GM21619 (cell line): Measurements from ENCODE around the gene ZNF419.
"Not testable (repeated sequence)": the region's sequence is repeated elsewhere in the genome, so short reads cannot be mapped to it uniquely, and the experiment has no call there.

Experiments
- ATAC-seq: cut with Tn5 transposase; IDR thresholded peaks from one replicate; pipeline ENCODE4 v1.9.1; 2021; ENCODE audit not compliant: unreplicated experiment

ZNF419 gene

DNA sequence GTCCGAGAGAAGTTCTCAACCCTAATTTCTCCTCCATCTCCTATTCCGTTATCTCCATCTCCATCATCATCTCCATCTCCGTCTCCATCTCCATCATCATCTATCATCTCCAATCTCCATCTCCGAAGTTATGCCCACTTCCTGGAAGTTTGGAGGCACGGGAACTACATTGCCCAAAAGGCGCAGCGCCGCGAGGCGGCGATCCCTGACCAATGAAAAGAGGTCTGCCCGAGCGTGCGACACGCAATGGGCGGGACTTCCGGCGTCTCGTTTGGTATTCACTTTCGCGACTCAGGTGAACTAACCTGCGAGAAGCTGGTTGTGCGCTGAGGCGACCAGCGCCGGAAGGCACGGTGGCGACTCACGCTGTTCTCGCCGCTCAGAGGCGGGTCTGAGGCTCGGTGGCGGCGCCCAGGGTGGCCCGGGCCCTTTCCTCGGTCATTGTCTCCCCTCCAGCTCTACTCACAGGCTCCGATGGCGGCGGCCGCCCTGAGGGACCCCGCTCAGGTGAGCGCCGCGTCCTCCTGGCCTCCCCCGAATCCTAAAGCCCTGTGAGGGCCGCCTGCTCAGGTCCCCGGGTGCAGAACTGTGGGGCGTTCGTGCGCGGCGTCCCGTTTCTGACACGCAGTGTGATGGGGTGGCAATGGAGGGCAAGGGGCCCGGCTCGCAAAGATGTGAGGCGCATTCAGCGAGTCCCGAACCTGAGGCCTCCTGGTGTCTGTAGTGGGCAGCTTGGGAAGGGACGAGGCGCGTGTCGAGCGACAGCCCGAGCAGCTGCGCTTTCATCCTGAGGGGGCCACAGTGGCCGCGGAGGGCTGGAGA is at the start of gene ZNF419:
Gene ZNF419 (plus strand): TSS at position 274 of the 822 bp plus-strand sequence. CDS start 201 bp downstream, at position 475.
- peak; percentile 96 for ATAC-seq

DNA sequence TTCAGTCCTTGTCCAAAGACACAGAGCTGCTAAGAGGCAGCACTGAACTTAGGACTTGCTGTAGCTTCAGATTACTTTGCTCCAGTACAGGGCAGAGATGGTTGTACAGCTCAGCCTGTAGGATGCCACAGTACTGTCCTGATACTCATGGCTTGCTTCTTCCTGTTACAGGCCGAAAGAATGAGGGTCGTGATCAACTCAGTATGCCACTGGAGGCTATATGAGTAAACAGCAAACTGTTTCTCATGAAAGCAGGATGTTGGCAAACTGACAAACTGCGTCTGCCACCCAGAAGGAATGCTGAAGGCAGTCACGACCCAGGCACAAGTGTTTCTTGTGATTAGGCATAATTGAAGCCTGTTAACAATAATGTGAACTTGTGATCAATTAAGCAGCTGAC is 49.6 kb upstream of the ZNF419 start:
- no peak for ATAC-seq

DNA sequence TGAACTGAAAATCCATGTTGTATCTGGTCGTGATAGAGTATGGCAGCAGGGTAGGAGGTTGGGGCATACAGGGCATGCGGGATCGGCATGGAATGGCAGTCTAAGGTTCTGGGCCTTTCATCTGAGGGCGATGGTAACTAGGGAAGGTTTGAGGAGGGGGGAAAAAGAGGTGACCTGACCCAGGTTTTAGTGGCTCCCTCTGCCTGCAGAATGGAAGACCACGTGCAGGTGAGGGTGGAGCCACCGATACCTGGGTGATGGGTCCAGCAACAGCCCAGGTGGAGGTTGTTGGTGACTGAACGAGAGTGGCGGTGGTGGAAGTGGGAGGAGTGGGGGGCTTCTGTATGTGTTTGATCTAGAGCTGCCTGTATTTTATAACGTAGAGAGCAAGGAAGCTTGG is 48.6 kb upstream of the ZNF419 start:
- ATAC-seq: no peak

DNA sequence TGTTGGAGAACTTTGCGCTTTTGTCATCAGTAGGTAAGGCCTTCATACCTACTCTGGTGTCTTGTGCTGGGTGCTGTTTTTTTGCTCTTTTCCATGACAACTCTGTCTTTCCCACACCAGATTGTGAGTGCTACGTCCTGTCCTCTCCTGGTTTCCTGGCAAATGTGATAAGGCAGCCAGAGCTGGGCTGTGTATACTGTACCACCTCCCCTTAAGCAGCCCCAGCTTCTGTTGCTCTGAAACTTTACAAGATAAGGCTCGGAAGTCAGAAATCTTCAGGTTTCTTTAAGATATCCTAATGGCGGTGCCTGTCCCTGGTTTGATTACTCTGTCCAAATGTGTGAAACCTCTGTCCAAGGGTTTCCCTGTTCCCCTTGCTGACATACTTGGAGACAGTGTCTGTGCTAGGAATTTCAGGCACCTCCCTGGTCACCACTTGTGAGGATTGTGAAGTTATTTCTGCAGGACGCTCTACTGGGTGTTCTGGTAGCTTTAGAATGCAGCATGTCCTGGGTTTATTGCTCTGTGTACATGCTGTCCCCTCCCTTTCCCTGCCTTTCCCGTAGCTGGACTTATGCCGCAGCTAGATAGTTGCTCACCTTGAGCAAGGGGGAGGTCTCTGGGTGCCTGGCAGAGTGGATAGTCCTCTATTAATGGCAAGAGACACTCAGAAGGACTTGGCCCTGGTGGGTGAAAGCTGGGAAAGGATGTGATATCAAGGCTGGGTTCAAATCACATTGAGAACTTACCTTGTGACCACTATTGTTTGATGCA is 45.4 kb upstream of the ZNF419 start:
- no peak for ATAC-seq

DNA sequence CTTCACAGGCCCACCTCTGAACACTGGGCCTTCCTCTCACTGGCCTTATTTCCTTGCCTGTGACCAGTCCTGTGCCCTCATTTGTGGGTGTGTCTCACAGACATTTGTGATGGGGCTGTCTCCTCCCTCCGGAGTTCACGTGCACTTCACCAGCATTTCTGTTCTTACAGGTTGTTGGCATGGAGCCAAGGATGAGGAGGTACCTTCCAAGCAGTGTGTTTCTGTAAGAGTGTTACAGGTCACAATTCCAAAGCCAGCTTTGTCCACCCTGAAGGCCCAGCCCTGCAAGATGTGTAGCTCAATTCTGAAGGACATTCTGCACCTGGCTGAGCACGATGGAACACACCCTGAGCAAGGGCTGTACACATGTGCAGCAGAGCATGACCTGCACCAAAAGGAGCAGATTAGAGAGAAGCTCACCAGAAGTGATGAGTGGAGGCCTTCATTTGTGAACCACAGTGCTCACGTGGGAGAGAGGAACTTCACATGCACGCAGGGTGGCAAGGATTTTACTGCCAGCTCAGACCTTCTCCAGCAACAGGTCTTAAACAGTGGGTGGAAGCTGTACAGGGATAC is 44.3 kb upstream of the ZNF419 start:
- no peak for ATAC-seq

DNA sequence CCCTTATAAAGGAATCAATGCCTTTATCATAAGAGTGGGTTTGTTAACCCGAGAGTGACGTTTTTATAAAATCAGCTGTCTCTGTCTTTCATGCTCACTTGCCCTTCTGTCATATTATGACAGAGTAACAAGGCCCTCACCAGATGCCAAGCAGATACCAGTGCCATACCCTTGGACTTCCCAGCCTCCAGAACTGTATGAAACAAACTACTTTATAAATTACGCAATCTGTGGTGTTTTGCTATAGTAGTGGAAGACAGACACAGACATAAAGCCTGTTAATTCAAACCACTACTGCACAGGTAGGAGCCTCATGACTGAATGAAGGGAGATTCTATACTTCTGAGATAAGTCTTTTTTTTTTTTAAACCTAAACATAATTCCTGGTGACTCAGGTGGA is 35.2 kb upstream of the ZNF419 start:
- ATAC-seq: no peak

DNA sequence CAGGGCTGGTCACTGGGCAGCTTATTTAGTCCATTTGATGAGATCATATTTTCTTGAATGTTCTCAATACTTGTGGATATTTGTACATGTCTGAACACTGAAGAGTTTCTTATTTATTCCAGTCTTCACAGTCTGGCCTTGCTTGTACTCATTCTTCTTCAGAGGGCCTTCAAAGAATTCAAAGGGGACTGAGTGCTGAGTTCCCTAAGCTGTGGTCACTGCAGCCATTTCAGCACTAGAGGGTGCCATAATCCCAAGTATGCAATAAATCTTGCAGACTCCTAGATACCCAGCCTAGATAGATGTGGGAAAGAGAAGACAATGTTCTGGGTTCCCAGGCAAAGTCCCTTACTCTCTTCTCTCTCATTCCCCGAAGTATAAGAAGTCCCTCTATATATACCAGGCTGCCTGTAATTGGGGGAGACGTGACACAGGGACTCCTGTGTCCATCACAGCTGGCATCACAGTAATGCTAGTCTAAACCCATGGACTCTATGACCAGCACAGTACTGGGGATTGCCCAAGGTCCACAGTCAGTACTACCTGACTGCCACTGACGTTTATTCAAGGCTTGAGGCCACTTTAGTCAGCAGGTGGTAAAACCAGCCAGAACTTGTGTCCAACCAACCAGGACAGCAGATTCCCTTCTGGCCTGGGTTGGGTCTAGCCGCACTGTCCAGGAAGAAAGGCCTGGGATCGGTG is 21.7 kb upstream of the ZNF419 start:
- no peak for ATAC-seq

DNA sequence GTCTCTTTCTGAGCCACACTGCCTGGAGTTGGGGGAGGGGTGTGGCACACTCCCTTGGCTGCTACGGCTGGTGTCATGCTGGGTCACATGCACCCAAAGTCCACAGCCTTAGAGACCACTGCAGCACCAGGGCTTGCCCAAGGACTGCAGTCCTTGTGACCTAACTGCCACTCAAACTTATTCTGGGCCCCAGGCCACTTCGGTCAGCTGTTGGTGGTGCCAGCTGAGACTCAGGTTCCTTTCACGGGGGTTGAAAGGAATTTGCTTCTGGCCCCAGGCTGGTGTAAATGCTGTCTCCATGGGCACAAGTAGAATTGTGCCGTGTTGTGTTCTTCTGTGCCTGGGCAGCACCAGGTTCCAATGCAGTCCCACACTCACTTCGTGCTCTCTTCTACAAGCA is 21.1 kb upstream of the ZNF419 start:
- ATAC-seq: no peak

DNA sequence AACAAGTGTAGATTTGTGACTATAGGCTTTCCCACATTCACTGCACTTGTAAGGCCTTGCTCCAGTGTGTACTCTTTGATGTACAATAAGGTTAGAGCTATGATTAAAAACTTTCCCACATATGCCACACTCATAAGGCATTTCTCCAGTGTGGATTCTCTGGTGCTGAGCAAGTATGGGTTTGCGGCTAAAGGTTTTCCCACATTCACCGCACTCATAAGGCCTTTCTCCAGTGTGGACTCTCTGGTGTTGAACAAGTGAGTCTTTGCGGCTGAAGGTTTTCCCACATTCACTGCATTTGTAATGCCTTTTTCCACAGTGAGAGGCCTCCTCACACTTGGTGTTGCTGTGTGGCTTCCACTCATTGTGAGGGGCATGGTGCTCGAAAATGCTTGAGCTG is 13.9 kb upstream of the ZNF419 start:
- ATAC-seq: no peak

DNA sequence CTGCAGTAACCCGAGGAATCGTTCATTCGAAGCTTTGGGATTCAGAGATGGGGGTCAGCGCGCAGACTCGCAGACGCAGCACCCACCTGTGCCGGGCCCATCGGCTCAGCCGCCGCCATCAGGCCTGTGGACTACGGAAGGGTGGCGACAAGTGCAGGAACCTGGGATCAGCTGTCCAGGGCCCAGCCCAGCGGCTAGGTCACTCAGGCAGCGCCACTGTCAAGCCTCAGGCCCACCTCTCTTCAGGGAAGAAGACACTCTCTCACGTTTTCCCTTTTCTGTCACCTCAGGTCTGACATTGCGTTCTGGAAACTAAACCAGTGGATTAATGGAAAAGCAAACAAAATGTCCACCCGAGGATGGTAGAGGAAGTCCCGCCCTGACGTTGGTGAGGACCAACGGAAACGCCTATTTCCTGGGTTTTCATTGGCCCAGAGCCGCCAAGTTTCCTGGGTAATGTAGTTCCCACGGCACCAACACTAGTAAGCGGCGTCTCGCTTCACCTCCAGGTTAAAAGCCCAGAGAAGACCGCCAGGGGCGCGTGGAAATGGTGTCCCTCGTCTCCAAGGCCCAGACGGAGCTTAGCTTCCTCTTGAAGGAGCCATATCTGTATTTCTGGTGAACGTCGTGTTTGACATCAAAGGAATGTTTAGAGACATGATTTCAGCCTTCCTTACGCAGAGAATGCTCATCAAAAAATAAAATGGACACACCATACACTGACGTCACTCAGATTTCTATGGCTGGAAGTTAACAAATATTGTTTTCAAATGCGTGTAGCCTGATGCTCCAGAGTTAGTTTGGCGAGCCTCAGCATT is 10.2 kb upstream of the ZNF419 start, which contains the start of gene ZNF772:
Gene ZNF772 (minus strand): TSS at position 376 of the 818 bp plus-strand sequence. CDS start 257 bp downstream, at position 119.
- ATAC-seq: peak; percentile 98

DNA sequence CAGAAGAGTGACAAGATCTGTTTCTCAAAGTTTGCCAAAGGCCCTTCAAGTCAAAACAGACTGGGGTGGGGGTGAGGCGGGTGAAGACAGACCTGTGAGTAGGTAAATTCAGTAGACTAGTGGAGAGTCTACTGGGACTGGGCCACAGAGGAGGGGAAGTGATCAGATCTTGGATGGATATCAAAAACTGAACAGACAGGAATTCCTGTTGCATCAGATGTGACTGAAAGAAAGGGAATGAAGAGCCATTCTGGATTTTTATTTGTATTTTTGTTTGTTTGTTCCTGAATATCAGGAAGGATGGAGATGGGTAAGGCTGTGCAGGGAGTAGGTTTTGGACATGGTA is 722 bp downstream of the ZNF419 start:
- not testable (repeated sequence) for ATAC-seq

DNA sequence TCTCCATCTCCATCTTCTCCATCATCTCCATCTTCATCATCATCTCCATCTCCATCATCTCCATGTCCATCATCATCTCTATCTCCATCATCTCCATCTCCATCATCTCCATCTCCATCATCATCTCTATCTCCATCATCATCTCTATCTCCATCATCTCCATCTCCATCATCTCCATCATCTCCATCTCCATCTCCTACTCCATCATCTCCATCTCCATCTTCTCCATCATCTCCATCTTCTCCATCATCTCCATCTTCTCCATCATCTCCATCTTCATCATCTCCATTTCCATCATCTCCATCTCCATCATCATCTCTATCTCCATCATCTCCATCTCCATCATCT is 11.8 kb downstream of the ZNF419 start:
- not testable (repeated sequence) for ATAC-seq

DNA sequence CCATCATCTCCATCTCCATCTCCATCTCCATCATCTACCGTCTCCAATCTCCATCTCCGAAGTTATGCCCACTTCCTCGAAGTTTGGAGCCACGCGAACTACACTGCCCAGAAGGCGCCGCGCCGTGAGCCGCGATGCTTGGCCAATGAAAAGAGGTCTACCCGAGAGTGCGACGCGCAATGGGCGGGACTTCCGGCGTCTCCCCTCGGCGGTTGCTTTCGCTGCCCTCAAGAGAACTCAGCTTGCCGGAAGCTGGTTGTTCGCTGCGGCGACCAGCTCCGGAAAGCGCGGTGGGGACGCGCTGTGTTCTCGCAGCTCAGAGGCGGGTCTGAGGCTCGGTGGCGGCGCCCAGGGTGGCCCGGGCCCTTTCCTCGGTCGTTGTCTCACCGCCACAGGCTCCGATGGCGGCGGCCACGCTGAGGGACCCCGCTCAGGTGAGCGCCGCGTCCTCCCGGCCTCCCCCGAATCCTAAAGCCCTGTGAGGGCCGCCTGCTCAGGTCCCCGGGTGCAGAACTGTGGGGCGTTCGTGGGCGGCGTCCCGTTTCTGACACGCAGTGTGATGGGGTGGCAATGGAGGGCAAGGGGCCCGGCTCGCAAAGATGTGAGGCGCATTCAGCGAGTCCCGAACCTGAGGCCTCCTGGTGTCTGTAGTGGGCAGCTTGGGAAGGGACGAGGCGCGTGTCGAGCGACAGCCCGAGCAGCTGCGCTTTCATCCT is 12.3 kb downstream of the ZNF419 start, which contains the start of gene ZNF773:
Gene ZNF773 (plus strand): TSS at position 259 of the 716 bp plus-strand sequence. CDS start 143 bp downstream, at position 402.
- peak; percentile 97 for ATAC-seq

DNA sequence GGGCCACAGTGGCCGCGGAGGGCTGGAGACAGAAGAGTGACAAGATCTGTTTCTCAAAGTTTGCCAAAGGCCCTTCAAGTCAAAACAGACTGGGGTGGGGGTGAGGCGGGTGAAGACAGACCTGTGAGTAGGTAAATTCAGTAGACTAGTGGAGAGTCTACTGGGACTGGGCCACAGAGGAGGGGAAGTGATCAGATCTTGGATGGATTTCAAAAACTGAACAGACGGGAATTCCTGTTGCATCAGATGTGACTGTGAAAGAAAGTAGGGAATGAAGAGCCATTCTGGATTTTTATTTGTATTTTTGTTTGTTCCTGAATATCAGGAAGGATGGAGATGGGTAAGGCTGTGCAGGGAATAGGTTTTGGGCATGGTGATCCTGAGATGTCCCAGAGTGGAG is 12.8 kb downstream of the ZNF419 start:
- ATAC-seq: not testable (repeated sequence)

DNA sequence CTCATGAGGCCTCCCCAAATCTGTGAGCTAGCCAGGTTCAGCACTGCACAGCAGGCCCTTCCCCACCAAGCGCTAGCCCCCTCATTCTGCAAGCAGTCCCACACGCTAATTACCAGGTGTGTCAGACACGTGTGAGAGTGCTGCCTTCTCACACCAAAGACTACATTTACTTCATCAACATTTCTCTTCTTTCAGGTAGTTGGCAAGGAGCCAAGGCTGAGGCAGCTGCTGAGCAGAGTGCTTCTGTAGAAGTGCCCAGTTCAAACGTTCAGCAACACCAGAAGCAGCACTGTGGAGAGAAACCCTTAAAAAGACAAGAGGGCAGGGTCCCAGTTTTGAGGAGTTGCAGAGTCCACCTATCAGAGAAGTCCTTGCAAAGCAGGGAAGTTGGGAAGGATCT is 18.6 kb downstream of the ZNF419 start:
- no peak for ATAC-seq

DNA sequence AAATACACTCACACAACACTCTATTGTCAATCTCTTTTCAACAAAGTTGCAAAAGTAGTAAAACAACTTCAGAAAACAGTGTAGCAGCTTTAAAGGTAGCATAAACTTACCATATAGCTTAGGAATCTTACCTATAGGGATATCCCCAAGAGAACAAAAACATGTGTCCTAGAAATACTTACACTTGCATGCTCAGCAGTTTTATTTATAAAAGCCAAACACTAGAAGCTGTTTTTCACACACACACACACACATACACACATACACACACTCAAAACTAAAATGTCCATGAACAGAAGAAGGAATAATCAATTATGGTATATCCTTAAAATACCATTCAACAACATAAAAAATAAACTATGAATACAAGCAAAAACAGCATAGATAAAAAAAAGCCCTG is 23.9 kb downstream of the ZNF419 start:
- no peak for ATAC-seq

DNA sequence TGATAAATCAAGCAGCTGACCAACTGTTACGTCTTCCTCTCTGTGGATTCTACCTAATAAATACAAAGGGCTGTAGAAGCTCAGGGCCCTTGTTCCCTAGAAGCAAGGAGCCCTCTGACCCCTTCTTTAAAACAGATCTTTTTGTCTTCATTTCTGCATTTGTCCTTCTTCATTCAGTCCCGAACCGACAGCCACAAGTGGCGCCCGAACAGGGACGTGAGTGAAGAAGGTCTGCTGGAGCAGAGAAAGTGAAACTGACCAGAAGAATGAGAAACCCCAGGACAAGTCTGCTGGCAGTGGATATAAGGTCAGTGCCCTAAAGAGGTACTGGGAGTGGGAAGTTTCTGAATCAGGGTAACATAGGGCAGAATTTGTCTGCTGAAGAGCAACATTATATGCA is 25.3 kb downstream of the ZNF419 start:
- ATAC-seq: no peak

DNA sequence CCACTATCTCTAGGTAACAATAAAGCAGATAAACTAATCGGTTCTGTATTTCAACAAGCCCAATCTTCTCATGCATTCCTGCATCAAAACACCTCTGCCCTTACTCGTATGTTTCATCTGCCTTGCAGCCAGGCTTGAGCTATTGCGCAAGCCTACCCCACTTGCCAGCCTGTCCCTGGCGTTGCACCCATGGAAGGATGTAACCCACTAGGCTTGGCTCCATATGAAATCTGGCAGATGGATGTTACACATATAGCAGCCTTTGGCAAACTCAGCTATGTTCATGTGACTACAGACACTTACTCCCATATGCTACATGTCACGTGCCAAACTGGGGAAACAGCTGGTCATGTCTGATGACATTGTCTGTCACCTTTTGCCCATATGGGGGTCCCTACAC is 27.7 kb downstream of the ZNF419 start:
- no peak for ATAC-seq

DNA sequence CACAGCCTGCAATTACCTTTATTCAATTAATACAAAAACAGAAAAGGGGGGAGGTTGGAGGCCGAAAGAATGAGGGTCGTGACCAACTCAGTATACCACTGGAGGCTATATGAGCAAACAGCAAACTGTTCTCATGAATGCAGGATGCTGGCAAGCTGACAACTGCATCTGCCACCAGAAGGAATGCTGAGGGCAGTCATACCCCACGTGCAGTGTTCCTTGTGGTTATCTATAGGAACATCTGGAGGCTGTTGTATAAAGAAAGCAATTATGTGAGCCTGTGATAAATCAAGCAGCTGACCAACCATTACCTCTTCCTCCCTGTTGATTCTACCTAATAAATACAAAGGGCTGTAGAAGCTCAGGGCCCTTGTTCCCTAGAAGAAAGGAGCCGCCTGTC is 30.5 kb downstream of the ZNF419 start:
- ATAC-seq: not testable (repeated sequence)
